ENCODE measurements around the gene IER5L.

GRCh38 chr9:129206905-129207304, 28.8 kb upstream of the IER5L start:
- no peak for TF ChIP-seq POLR2AphosphoS5 (IDR thresholded peaks at IDR 0.05)
- no peak for TF ChIP-seq CTCF (IDR thresholded peaks at IDR 0.05)
- no peak for TF ChIP-seq POLR2A (IDR thresholded peaks at IDR 0.05)
